ENCODE data around the gene COL11A2. TPM values are rescaled to one million over a fixed set of nuclear protein-coding genes. Genes with fewer than 3 reads are reported as not detected.

COL11A2 gene
- total and polyA plus RNA-seq, 2 donors: 2.1 to 5.5 TPM

- H3K4me3 ChIP-seq (ENCODE audit: low read length in 2 of 2): no peak overlapping the region
- WGBS: 76% methylated on average over 8 of the region's 8 CpGs
- no peak for DNase-seq (ENCODE audit: low read depth in 6 of 9, low spot score in 9 of 9)
- no peaks in the 10 kb centered on the region for H3K4me1 ChIP-seq (ENCODE audit: control insufficient read depth in 2 of 2, insufficient read depth in 2 of 2, low read length in 2 of 2)
- H3K36me3 ChIP-seq (ENCODE audit: control insufficient read depth in 2 of 2, insufficient read depth in 2 of 2, low read length in 1 of 2): no peaks in the 10 kb centered on the region
- H3K27ac ChIP-seq (ENCODE audit: low read depth in 1 of 2, low read length in 1 of 2): no peak overlapping the region
- peaks cover 0 to 9% of the 10 kb centered on the region in 2 donors for H3K27me3 ChIP-seq (ENCODE audit: control insufficient read depth in 2 of 2, insufficient read depth in 1 of 2, low read length in 1 of 2)
- H3K9me3 ChIP-seq (ENCODE audit: control insufficient read depth in 2 of 2, insufficient read depth in 1 of 2, low read length in 1 of 2): peaks cover 0 to 3% of the 10 kb centered on the region in 2 donors
Measured at GRCh38 chr6:33139596-33140206, 52.6 kb downstream of the COL11A2 start.

GRCh38 chr6:33136310-33136900 is 55.9 kb downstream of the COL11A2 start:
- Histone ChIP-seq H3K27ac (ENCODE audit: low read depth in 1 of 2, low read length in 1 of 2) (no peak overlapping the region), H3K9me3 (ENCODE audit: control insufficient read depth in 2 of 2, insufficient read depth in 1 of 2, low read length in 1 of 2) (no peaks in the 10 kb centered on the region), H3K36me3 (ENCODE audit: control insufficient read depth in 2 of 2, insufficient read depth in 2 of 2, low read length in 1 of 2) (no peaks in the 10 kb centered on the region), H3K4me1 (ENCODE audit: control insufficient read depth in 2 of 2, insufficient read depth in 2 of 2, low read length in 2 of 2) (no peaks in the 10 kb centered on the region), H3K4me3 (ENCODE audit: low read length in 2 of 2) (no peak overlapping the region), H3K27me3 (ENCODE audit: control insufficient read depth in 2 of 2, insufficient read depth in 1 of 2, low read length in 1 of 2) (peaks cover 0 to under 1% of the 10 kb centered on the region in 2 donors)
- WGBS: 65% methylated on average over 4 of the region's 4 CpGs
- DNase-seq (ENCODE audit: low read depth in 6 of 9, low spot score in 9 of 9): no peak

GRCh38 chr6:33132081-33132524 is 60.2 kb downstream of the COL11A2 start:
- H3K9me3 ChIP-seq (ENCODE audit: control insufficient read depth in 2 of 2, insufficient read depth in 1 of 2, low read length in 1 of 2): no peaks in the 10 kb centered on the region
- H3K4me3 ChIP-seq (ENCODE audit: low read length in 2 of 2): no peak overlapping the region
- H3K27me3 ChIP-seq (ENCODE audit: control insufficient read depth in 2 of 2, insufficient read depth in 1 of 2, low read length in 1 of 2): no peaks in the 10 kb centered on the region
- no peaks in the 10 kb centered on the region for H3K36me3 ChIP-seq (ENCODE audit: control insufficient read depth in 2 of 2, insufficient read depth in 2 of 2, low read length in 1 of 2)
- no peaks in the 10 kb centered on the region for H3K4me1 ChIP-seq (ENCODE audit: control insufficient read depth in 2 of 2, insufficient read depth in 2 of 2, low read length in 2 of 2)
- H3K27ac ChIP-seq (ENCODE audit: low read depth in 1 of 2, low read length in 1 of 2): no peak overlapping the region
- 69% methylated on average over 8 of the region's 8 CpGs for WGBS
- no peak for DNase-seq (ENCODE audit: low read depth in 6 of 9, low spot score in 9 of 9)

GRCh38 chr6:33128318-33128717 is 63.9 kb downstream of the COL11A2 start:
- WGBS: 93% methylated on average over 3 of the region's 3 CpGs
- Histone ChIP-seq H3K4me1 (ENCODE audit: control insufficient read depth in 2 of 2, insufficient read depth in 2 of 2, low read length in 2 of 2) (no peaks in the 10 kb centered on the region), H3K36me3 (ENCODE audit: control insufficient read depth in 2 of 2, insufficient read depth in 2 of 2, low read length in 1 of 2) (no peaks in the 10 kb centered on the region), H3K4me3 (ENCODE audit: low read length in 2 of 2) (no peak overlapping the region), H3K27ac (ENCODE audit: low read depth in 1 of 2, low read length in 1 of 2) (no peak overlapping the region), H3K27me3 (ENCODE audit: control insufficient read depth in 2 of 2, insufficient read depth in 1 of 2, low read length in 1 of 2) (no peaks in the 10 kb centered on the region), H3K9me3 (ENCODE audit: control insufficient read depth in 2 of 2, insufficient read depth in 1 of 2, low read length in 1 of 2) (peaks cover under 1 to 8% of the 10 kb centered on the region in 2 donors)
- no peak for DNase-seq (ENCODE audit: low read depth in 6 of 9, low spot score in 9 of 9)

GRCh38 chr6:33126101-33126714 is 66.1 kb downstream of the COL11A2 start:
- DNase-seq (ENCODE audit: low read depth in 6 of 9, low spot score in 9 of 9): peak in 6 of 9 donors; percentile 9 to 47 (median 24)
- Histone ChIP-seq H3K36me3 (ENCODE audit: control insufficient read depth in 2 of 2, insufficient read depth in 2 of 2, low read length in 1 of 2) (no peaks in the 10 kb centered on the region), H3K27ac (ENCODE audit: low read depth in 1 of 2, low read length in 1 of 2) (no peak overlapping the region), H3K9me3 (ENCODE audit: control insufficient read depth in 2 of 2, insufficient read depth in 1 of 2, low read length in 1 of 2) (peaks cover 2 to 12% of the 10 kb centered on the region in 2 donors), H3K4me1 (ENCODE audit: control insufficient read depth in 2 of 2, insufficient read depth in 2 of 2, low read length in 2 of 2) (no peaks in the 10 kb centered on the region), H3K27me3 (ENCODE audit: control insufficient read depth in 2 of 2, insufficient read depth in 1 of 2, low read length in 1 of 2) (no peaks in the 10 kb centered on the region), H3K4me3 (ENCODE audit: low read length in 2 of 2) (no peak overlapping the region)
- 79% methylated on average over 5 of the region's 5 CpGs for WGBS

- Histone ChIP-seq H3K9me3 (ENCODE audit: control insufficient read depth in 2 of 2, insufficient read depth in 1 of 2, low read length in 1 of 2) (peaks cover 2 to 12% of the 10 kb centered on the region in 2 donors), H3K4me1 (ENCODE audit: control insufficient read depth in 2 of 2, insufficient read depth in 2 of 2, low read length in 2 of 2) (no peaks in the 10 kb centered on the region), H3K4me3 (ENCODE audit: low read length in 2 of 2) (no peak overlapping the region), H3K27ac (ENCODE audit: low read depth in 1 of 2, low read length in 1 of 2) (no peak overlapping the region), H3K27me3 (ENCODE audit: control insufficient read depth in 2 of 2, insufficient read depth in 1 of 2, low read length in 1 of 2) (peaks cover 0 to 11% of the 10 kb centered on the region in 2 donors), H3K36me3 (ENCODE audit: control insufficient read depth in 2 of 2, insufficient read depth in 2 of 2, low read length in 1 of 2) (no peaks in the 10 kb centered on the region)
- 93% methylated on average over 4 of the region's 4 CpGs for WGBS
- DNase-seq (ENCODE audit: low read depth in 6 of 9, low spot score in 9 of 9): no peak
Measured at GRCh38 chr6:33124947-33125346, 67.3 kb downstream of the COL11A2 start.

GRCh38 chr6:33124525-33124901 is 67.8 kb downstream of the COL11A2 start:
- Histone ChIP-seq H3K4me3 (ENCODE audit: low read length in 2 of 2) (no peak overlapping the region), H3K27me3 (ENCODE audit: control insufficient read depth in 2 of 2, insufficient read depth in 1 of 2, low read length in 1 of 2) (peaks cover 0 to 12% of the 10 kb centered on the region in 2 donors), H3K9me3 (ENCODE audit: control insufficient read depth in 2 of 2, insufficient read depth in 1 of 2, low read length in 1 of 2) (peaks cover 2 to 12% of the 10 kb centered on the region in 2 donors), H3K4me1 (ENCODE audit: control insufficient read depth in 2 of 2, insufficient read depth in 2 of 2, low read length in 2 of 2) (no peaks in the 10 kb centered on the region), H3K27ac (ENCODE audit: low read depth in 1 of 2, low read length in 1 of 2) (no peak overlapping the region), H3K36me3 (ENCODE audit: control insufficient read depth in 2 of 2, insufficient read depth in 2 of 2, low read length in 1 of 2) (no peaks in the 10 kb centered on the region)
- no peak for DNase-seq (ENCODE audit: low read depth in 6 of 9, low spot score in 9 of 9)
- WGBS: 92% methylated on average over 4 of the region's 4 CpGs

- Histone ChIP-seq H3K36me3 (ENCODE audit: control insufficient read depth in 2 of 2, insufficient read depth in 2 of 2, low read length in 1 of 2) (no peaks in the 10 kb centered on the region), H3K27me3 (ENCODE audit: control insufficient read depth in 2 of 2, insufficient read depth in 1 of 2, low read length in 1 of 2) (peaks cover 0 to 12% of the 10 kb centered on the region in 2 donors), H3K27ac (ENCODE audit: low read depth in 1 of 2, low read length in 1 of 2) (no peak overlapping the region), H3K4me1 (ENCODE audit: control insufficient read depth in 2 of 2, insufficient read depth in 2 of 2, low read length in 2 of 2) (no peaks in the 10 kb centered on the region), H3K9me3 (ENCODE audit: control insufficient read depth in 2 of 2, insufficient read depth in 1 of 2, low read length in 1 of 2) (peaks cover 2 to 12% of the 10 kb centered on the region in 2 donors), H3K4me3 (ENCODE audit: low read length in 2 of 2) (no peak overlapping the region)
- no peak for DNase-seq (ENCODE audit: low read depth in 6 of 9, low spot score in 9 of 9)
- WGBS: 92% methylated on average over 20 of the region's 20 CpGs
Measured at GRCh38 chr6:33123732-33124524, 68.3 kb downstream of the COL11A2 start.

- DNase-seq (ENCODE audit: low read depth in 6 of 9, low spot score in 9 of 9): no peak
- peaks cover 2 to 12% of the 10 kb centered on the region in 2 donors for H3K9me3 ChIP-seq (ENCODE audit: control insufficient read depth in 2 of 2, insufficient read depth in 1 of 2, low read length in 1 of 2)
- H3K36me3 ChIP-seq (ENCODE audit: control insufficient read depth in 2 of 2, insufficient read depth in 2 of 2, low read length in 1 of 2): no peaks in the 10 kb centered on the region
- WGBS: 95% methylated on average over 6 of the region's 6 CpGs
- peaks cover 2 to 14% of the 10 kb centered on the region in 2 donors for H3K27me3 ChIP-seq (ENCODE audit: control insufficient read depth in 2 of 2, insufficient read depth in 1 of 2, low read length in 1 of 2)
- no peaks in the 10 kb centered on the region for H3K4me1 ChIP-seq (ENCODE audit: control insufficient read depth in 2 of 2, insufficient read depth in 2 of 2, low read length in 2 of 2)
- no peak overlapping the region for H3K27ac ChIP-seq (ENCODE audit: low read depth in 1 of 2, low read length in 1 of 2)
- no peak overlapping the region for H3K4me3 ChIP-seq (ENCODE audit: low read length in 2 of 2)
Measured at GRCh38 chr6:33123181-33123580, 69.1 kb downstream of the COL11A2 start.

Measured in thymus (tissue), 11 donors.